ENCODE results near the gene GSDME.
A peak's percentile ranks its signal among the peaks of the same experiment; 100 is the strongest.

The GSDME gene
- long read RNA-seq, partial matches to known transcripts, result 0 of 1 reads
- long read RNA-seq, other reads (novel, unspliced or antisense), result 1 of 1 reads

GRCh38 chr7:24757353-24758275, at the start of gene GSDME:
Gene GSDME (minus strand): TSS chr7:24757464. CDS start chr7:24749774, 7,690 bp downstream.
- Histone ChIP-seq H3K27ac (replicated peaks) (no peak within 1 kb of the TSS), H3K4me3 (replicated peaks; ENCODE audit: insufficient read depth, low read length) (peak within 1 kb of the TSS; percentile 54), H3K27me3 (ENCODE audit: insufficient read depth, poor library complexity, severe bottlenecking) (peaks cover 16% of the 10 kb centered on the region)
- no peak for DNase-seq (ENCODE audit: low read depth in 1 of 2, low spot score in 1 of 2)
- TF ChIP-seq CTCF (IDR thresholded peaks at IDR 0.05; ENCODE audit: insufficient read depth, low read length), result no peak
- no peak for TF ChIP-seq POLR2AphosphoS5 (IDR thresholded peaks at IDR 0.05; ENCODE audit: low read depth)
- no peak for TF ChIP-seq REST (IDR thresholded peaks at IDR 0.05; ENCODE audit: insufficient replicate concordance, low read depth)
- no peak for TF ChIP-seq GABPA (IDR thresholded peaks at IDR 0.05; ENCODE audit: low read depth)
- TF ChIP-seq SPI1 (IDR thresholded peaks at IDR 0.05; ENCODE audit: borderline replicate concordance, low read depth), result no peak

- Histone ChIP-seq H3K27me3 (ENCODE audit: insufficient read depth, poor library complexity, severe bottlenecking) (no peaks in the 10 kb centered on the region), H3K27ac (replicated peaks) (no peak overlapping the region), H3K4me3 (replicated peaks; ENCODE audit: insufficient read depth, low read length) (no peak overlapping the region)
- TF ChIP-seq POLR2AphosphoS5 (IDR thresholded peaks at IDR 0.05; ENCODE audit: low read depth) (no peak), REST (IDR thresholded peaks at IDR 0.05; ENCODE audit: insufficient replicate concordance, low read depth) (no peak), CTCF (IDR thresholded peaks at IDR 0.05; ENCODE audit: insufficient read depth, low read length) (no peak), GABPA (IDR thresholded peaks at IDR 0.05; ENCODE audit: low read depth) (no peak)
- DNase-seq (ENCODE audit: low read depth in 1 of 2, low spot score in 1 of 2), result no peak
Measured at GRCh38 chr7:24802300-24802699, 45.0 kb upstream of the GSDME start.

GRCh38 chr7:24801883-24802282, 44.6 kb upstream of the GSDME start:
- no peaks in the 10 kb centered on the region for H3K27me3 ChIP-seq (ENCODE audit: insufficient read depth, poor library complexity, severe bottlenecking)
- TF ChIP-seq CTCF (IDR thresholded peaks at IDR 0.05; ENCODE audit: insufficient read depth, low read length) (no peak), GABPA (IDR thresholded peaks at IDR 0.05; ENCODE audit: low read depth) (no peak)
- H3K27ac ChIP-seq (replicated peaks), result no peak overlapping the region
- DNase-seq (ENCODE audit: low read depth in 1 of 2, low spot score in 1 of 2), result no peak
- H3K4me3 ChIP-seq (replicated peaks; ENCODE audit: insufficient read depth, low read length), result no peak overlapping the region

Data from HL-60 (cell line).